SKM-1 treated with dmso at 0.1 percent for 144 hours (cell line): ENCODE results near the gene CFAP299.
A peak's percentile ranks its signal among the peaks of the same experiment; 100 is the strongest.
"Not testable (repeated sequence)": the region's sequence is repeated elsewhere in the genome, so short reads cannot be mapped to it uniquely, and the experiment has no call there.

Source experiments
- DNase-seq: peaks from one replicate; lab custom pipeline; 2025; ENCODE audit not compliant: unreplicated experiment; lab: John Stamatoyannopoulos, UW

CFAP299 gene

GRCh38 chr4:80335554-80336358 lies at the start of gene CFAP299:
Gene CFAP299 (plus strand): TSS chr4:80335730.
- peak; percentile 90 for DNase-seq

- no peak for DNase-seq
Measured at GRCh38 chr4:80286451-80286850, 49.1 kb upstream of the CFAP299 start.

GRCh38 chr4:80290665-80291064 lies 44.9 kb upstream of the CFAP299 start:
- DNase-seq: not testable (repeated sequence)

- DNase-seq: no peak
Measured at GRCh38 chr4:80294206-80294605, 41.3 kb upstream of the CFAP299 start.

- no peak for DNase-seq
Measured at GRCh38 chr4:80295336-80295735, 40.2 kb upstream of the CFAP299 start.

- no peak for DNase-seq
Measured at GRCh38 chr4:80295826-80296225, 39.7 kb upstream of the CFAP299 start.

- DNase-seq: no peak
Measured at GRCh38 chr4:80301884-80302283, 33.6 kb upstream of the CFAP299 start.

- no peak for DNase-seq
Measured at GRCh38 chr4:80302616-80303223, 32.8 kb upstream of the CFAP299 start.

GRCh38 chr4:80305466-80305865 lies 30.1 kb upstream of the CFAP299 start:
- no peak for DNase-seq

- no peak for DNase-seq
Measured at GRCh38 chr4:80306260-80306659, 29.3 kb upstream of the CFAP299 start.

GRCh38 chr4:80307183-80307735 lies 28.3 kb upstream of the CFAP299 start:
- no peak for DNase-seq

- no peak for DNase-seq
Measured at GRCh38 chr4:80307774-80308465, 27.6 kb upstream of the CFAP299 start.

GRCh38 chr4:80308466-80308822 lies 27.1 kb upstream of the CFAP299 start:
- no peak for DNase-seq

- DNase-seq: no peak
Measured at GRCh38 chr4:80309294-80310004, 26.1 kb upstream of the CFAP299 start.

GRCh38 chr4:80311130-80311529 lies 24.4 kb upstream of the CFAP299 start:
- no peak for DNase-seq

GRCh38 chr4:80312124-80312523 lies 23.4 kb upstream of the CFAP299 start:
- no peak for DNase-seq

GRCh38 chr4:80313627-80314026 lies 21.9 kb upstream of the CFAP299 start:
- DNase-seq: no peak

GRCh38 chr4:80315848-80316247 lies 19.7 kb upstream of the CFAP299 start:
- DNase-seq: not testable (repeated sequence)

- DNase-seq: no peak
Measured at GRCh38 chr4:80321341-80321740, 14.2 kb upstream of the CFAP299 start.

GRCh38 chr4:80321776-80322175 lies 13.8 kb upstream of the CFAP299 start:
- no peak for DNase-seq

GRCh38 chr4:80322716-80323115 lies 12.8 kb upstream of the CFAP299 start:
- DNase-seq: no peak
